ENCODE results near the gene SOX1.

The SOX1 gene

DNA sequence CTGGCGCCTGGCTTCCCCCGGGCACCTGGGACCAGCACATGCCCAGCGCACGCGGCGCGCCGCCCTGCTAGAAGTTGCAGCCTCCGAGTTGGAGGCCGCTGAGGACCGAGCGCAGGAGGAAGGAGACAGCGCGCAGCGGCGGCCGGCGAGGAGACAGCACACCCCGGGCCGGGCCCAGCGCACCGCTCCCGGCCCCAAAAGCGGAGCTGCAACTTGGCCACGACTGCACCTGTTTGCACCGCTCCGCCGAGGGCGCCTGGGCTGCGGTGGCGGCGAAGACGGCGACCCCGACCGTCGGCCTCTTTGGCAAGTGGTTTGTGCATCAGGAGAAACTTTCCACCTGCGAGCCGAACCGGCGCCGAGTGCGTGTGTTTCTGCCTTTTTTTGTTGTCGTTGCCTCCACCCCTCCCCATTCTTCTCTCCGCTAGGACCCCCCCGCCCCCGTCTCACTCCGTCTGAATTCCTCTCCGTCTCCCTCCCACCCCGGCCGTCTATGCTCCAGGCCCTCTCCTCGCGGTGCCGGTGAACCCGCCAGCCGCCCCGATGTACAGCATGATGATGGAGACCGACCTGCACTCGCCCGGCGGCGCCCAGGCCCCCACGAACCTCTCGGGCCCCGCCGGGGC is at the start of gene SOX1:
Gene SOX1 (plus strand): TSS at position 34 of the 626 bp plus-strand sequence. CDS start 510 bp downstream, at position 544.
- DNase-seq, result no peak

DNA sequence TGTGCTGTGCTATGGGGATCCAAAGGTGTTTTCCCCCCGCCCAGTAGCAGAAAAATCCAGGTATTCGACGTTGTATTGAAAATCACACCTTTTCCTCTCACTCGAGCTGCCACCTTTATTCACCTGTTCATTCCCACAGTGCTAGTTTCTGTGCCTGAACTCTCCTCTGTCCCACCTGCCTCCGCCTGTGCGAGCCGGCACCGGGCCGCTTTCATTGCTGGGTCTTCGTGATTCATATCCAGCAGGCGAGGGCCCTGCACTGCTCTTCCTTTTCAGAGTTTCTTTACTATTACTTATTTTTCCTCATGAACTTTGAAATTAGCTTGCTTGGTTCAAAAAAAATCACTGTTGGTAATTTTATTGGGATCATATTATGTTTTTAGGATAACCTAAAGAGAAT is 42.4 kb upstream of the SOX1 start:
- DNase-seq, result no peak

DNA sequence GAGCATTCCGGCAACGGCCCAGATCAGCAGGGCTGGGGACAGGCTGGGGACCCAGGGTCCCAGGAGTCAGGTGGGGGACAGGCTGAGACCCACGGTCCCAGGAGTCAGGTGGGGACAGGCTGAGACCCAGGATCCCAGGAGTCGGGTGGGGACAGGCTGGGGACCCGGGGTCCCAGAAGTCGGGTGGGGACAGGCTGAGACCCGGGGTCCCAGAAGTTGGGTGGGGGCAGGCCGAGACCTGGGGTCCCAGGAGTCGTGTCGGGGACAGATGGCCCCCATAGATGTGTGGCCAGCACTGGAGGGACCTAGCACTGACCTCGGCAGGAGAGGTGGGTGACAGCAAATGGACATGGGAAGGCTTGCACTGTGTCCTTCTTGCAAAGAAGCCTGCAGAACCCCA is 39.7 kb upstream of the SOX1 start:
- DNase-seq, result no peak

DNA sequence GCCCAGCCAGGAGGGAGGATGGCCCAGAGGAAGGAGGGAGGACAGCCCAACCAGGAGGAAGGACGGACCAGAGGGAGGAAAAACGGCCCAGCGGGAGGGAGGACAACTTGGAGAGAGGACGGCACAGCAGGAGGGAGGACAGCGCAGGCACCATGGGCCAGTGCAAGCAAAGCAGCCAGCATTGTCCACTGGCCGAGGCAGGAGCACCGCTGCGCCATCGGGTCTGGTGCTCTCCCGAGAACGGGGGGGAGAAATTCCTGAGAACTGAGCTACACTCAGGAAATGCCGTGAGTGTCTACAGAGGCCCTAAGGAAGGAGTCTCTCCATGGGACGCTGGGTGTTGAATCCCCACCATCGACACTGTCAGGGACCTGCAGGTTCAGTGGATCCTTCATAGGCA is 38.5 kb upstream of the SOX1 start:
- DNase-seq, result no peak

DNA sequence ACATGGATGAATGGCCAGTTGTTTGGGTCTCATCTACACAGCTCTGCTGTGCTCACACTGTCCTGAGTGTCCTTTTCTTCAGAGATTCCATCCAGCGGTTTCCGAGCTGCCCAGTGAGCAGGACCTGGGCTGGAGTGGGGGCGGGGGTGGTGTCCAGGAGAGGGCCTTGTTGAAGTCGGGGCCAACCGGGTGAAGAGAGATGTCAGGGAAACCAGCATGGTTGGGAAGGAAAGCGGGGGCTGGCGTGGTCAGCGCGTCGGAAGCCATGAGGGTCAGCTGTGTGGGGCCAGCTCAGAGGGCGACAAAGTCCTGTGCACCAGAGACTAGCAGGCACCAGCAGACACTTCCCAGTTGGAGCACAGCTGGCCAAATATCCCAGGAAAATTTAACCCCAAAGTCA is 37.8 kb upstream of the SOX1 start:
- no peak for DNase-seq

DNA sequence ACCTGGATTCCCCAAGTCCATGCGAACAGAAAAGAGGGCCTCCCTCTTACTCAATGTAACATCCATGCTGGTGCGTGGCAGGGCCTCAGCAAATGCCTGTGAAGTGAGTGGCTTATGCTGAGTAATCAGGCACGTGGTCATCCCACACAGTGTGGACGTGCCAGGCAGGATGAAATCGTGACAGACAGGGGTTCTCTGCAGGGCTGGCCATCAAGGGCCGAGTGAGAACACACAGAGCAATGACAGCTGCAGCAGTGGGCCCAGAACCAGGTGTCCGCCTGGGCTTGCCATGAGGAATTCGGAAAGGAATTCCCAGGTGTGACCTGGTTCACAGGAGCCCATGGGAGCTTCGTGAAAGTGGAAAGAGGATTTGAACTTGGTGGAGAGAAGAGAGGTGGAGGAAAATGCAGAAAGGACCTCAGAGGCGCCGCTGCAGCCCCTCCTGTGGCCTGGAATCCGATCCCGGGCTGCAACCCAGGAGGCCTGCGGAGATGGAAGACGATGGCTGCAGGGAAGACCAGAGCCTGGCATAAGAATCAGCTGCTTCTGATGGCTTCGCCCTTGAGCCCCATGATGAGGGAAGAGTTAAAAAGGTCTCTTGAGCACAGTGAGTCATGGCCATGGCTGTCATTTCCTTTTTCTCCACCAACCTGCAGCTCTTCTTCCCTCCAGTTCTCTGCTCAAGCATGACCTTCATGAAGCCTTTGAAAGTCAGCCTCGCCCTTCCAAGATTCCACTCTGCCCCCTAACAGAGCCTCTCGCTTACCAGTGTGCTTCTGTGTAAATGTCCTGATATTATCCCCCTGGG is 34.6 kb upstream of the SOX1 start:
- no peak for DNase-seq

DNA sequence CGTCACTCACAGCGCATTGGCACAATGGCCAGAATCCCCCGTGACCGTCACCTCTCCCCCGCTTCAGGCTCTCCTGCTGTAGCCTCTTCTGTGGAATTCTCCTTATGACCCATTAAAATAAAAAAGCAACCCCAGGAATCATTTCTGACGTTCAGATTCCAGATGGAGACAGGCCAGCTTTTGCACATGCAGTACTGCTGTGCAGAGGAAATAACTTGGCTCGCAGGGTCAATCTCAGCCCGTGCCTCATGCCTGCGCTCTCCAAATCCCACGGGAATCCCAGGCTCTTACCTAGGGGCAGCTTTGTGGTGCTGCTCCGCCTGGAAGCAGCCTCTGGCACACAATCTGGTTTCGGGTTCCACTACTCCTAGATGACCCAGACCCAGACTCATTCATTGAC is 32.7 kb upstream of the SOX1 start:
- DNase-seq, result no peak

DNA sequence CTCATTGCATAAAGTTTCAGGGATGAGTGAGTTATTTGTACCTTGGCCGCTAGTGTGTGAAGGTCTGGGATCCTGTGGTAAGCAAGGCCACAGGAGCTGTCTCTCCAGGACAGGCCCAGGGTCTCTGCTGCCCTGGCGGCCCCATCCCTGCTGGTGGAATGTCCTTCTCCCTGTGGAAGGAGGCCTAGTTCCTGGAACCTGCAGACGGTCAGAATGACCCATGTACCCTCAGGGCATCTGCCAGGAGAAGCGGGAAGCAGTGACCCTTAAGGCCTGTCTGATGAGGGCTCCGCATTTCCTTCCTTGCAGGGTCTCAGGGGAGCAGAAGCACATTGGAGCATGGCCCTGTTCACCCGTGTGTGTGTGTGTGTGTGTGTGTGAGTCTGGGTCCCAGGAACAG is 32.1 kb upstream of the SOX1 start:
- no peak for DNase-seq

DNA sequence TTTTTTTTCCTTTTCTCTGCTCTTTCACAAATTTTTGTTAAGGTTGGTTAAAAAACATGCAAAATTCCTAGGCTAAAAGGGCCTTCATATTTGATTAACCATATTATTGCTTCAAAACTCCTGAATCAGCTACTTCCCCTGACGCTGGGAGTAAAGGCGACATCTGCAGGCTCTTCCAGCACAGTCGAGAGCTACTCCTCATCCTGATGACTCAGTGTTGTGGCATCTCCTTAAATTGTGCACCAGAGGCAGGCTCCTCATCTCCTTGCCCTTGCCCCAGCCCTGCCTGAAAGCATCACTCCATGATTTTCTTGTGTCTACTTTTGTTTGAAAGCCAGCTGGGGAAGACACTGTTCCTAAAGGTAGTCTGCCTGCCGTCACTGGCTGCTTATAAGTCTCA is 24.5 kb upstream of the SOX1 start:
- no peak for DNase-seq

DNA sequence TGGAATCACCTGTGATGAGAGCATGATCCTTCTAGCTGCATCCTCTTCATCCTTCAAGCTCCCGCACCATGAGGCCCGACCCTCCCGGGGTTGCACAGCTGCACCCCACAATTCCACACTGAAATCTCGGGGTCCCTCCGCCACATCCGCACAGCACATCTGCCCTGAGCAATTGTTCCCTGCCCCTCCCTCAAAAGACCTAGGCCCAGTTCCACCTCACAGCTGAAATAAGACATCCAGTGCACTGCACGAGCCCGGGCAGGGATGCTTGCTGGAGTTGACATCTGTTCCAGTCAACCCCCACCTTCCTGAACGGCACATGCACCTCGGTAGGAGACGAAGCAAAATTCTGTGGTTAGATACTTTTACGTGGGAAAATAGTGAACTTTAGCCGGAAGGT is 14.7 kb upstream of the SOX1 start:
- DNase-seq, result no peak

DNA sequence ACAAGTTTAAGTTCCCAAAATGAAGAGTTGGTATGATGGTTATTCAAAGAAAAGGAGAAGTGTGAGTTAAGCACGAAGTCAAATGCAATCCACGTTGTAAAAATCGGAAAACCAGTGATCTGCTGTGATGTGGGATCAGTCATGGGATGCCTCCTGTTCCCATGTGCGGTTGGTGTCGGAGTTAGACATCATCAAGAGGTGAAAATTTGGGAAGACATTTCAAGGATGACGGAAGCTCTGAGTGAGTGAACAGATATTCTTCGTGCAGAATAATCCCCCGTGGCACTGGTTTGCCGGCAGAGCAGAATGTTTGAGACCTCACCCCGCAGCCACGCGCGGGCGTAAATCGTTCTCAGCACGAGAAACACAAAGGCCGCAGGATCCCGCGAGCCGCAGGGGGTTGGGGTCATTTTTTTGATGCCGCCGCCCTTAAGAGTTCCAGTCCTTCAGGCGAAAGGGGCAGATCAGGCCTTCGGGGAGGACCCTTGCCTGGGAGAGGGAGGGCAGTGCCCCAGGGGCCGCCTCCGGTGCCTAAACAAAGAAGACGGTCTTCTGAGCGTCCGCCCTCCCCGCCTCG is 13.7 kb upstream of the SOX1 start:
- DNase-seq, result no peak

DNA sequence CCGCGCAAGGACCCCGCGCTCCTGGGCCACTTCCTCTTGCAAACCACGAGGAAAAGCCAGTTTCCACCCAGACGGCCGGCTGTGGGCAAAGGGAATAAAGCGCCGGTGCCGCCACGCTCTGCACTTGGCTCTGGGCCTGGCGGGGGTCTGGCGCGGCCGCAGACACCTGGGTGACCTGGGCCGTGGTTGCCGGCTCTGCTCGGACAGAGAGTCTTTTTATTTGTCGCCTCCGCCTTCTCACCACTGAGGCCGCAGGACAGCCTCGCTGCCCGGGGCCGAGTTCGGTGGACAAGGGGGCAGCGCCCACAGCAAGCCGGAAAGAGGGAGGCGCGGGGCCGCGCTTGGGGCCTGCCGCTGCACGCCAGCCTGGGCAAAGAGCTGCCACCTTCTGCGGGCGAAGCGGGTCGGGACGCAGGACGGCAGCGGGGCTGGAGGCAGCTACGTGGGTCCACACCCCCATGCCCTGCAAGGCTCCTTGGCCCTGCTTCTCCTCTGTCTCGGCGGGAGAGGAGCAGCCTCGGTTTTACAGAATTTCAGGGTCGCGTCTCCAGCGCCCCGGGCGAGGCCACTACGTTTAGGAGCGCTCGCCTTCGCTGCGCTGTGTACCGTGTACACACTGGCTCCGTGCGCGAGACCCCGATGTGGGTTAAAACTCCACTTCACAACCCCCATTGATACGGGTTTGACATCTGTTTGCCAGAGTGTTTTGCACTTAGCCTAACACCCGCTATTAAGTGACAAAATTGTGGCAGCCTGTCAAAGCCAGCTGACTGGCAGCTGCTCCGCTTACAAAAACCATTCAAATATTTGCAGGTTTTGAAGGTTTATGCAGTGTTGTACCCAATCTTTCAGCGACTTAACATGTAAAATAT is 13.0 kb upstream of the SOX1 start:
- DNase-seq, result no peak

DNA sequence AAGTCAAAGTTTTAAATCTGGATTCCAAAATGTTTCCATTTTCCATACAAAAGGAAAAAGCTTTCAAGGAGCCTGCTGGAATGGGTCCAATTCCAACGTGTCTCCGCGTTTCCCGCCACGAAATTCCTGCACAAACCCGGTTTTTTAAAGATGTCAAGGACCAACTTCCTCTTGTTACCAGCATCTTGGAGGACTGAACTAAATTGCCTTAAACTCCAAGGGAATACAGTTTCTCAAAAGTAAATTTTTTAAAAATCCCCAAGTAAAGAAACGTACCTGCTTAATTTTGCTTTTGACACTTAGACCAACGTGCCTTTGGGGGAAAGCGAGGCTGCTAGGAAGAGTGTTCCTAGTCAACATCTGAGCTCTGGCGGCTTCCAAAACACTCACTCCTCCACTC is 12.3 kb upstream of the SOX1 start:
- DNase-seq, result no peak

DNA sequence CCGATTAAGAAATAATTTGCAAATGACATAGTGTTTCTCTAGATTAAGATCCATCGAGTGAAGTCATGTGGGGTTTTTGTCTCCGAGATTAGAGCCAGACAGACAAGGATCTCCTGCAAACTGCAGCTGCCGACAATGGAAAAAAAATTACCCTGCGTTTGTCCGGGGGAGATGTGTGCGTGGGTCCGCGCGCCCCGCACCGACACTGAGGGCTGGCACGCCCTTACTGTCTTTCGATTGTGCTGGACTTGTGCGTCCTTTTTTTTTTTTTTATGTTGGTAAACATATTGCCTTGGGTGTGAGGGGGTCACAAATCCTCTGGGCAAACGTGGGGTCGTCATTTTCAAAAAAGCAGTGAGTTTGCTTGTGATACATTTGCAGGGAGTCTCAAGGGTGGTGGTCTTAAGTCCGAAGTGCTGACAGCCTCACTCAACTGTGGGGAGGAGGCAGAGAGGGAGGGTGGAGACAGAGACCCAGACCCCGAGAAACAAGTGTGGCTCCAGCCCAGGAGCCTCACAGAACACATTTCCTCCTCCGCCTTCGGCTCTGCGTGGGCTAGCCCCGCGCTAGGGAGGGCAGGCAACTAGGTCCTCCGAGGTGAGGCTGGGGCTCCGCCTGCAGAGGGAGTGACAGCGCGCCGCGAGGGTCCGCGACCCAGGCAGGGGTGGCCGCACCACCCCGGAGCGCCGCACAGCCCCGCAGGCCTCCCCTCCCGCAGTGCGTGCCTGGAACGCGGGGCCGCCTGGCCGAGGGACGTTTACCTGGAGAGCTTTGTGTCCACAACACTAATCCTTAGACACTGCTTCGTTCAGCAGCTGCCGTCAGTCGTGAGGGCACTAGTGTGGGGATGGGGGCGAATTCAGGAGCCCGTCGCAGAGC is 11.7 kb upstream of the SOX1 start:
- no peak for DNase-seq

DNA sequence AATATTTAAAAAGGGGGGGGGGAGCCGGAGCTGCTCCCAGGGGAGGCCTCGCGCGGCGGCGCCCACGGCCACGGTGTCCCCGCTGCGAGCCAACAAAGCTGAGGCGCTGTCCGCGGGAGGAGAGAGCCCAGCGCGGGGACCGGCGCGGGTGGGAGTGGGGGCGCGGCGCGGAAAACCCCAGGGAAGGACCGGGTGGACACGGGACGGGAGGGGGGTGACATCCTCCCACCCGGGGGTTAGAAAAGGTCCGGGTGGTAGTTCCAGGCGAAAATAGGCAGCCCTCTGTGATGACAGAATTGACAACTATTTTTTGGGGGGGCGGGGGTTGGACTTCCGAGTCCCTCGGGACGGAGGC is 11.1 kb upstream of the SOX1 start:
- DNase-seq, result no peak

DNA sequence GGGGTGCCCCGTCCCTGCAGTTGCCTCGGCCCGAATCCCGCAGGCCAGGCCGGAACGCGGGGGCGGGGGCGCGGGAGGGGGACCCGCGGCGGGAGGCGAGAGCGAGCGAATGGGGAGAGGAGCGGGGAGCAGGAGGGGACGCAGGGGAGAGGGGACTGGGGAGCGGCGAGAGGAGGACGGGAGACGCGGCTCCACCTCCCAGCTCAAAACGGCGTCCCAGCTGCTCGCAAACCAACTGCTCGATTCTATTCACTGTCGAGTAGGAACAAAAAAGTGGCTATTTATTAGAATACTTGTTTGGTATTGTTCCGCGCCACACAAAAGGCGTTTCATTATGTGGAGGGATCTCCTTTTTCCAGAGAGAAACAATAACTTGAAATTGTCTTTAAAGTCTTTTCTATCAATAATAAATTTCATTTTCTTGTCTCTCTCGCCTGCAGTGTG is 10.6 kb upstream of the SOX1 start:
- no peak for DNase-seq

DNA sequence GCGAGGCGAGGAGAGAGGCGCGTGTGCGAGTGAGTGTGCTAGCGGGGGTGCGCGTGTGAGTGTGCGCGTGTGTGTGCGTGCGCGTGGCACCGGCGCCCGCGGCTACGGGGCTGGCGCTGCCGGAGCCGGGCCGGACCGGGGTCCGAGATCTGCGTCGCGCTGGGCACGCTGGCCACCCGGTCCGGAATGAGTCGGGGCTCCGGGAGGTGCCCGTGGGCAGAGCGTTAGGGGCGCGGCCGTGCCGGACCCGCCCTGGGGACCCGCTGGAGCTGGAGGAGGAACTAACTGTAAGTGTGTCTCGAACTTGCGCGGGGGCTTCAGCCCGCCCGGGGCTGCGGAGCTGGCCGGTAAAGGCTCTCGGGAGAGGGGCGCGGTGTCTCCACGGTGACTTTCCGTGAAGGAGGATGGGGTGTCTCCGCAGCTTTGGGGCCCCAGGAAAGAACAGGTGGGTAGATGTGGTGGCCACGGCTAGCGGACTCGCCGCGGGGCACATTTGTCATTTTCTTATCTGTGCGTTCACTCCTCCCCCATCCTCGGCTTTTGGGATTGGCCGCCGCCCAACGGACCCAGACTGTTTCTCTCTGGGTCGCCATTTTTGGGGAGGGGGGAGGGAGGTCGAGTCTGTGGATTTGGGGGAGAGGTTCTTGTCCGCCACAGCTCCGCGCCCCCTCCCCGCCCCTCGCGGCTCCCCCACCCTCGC is 10.1 kb upstream of the SOX1 start:
- DNase-seq, result no peak

DNA sequence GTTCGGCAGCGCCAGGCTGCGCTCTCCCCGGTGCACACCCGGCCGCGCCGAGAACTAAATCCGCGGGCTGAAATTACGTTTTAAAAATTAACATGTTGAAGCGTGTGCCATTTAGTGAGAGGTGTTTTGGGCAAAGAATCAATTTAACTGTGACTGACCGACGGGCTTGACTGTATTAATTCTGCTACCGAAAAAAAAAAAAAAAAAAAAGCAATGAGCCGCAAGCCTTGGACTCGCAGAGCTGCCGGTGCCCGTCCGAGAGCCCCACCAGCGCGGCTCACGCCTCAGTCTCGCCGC is 9.6 kb upstream of the SOX1 start:
- no peak for DNase-seq

DNA sequence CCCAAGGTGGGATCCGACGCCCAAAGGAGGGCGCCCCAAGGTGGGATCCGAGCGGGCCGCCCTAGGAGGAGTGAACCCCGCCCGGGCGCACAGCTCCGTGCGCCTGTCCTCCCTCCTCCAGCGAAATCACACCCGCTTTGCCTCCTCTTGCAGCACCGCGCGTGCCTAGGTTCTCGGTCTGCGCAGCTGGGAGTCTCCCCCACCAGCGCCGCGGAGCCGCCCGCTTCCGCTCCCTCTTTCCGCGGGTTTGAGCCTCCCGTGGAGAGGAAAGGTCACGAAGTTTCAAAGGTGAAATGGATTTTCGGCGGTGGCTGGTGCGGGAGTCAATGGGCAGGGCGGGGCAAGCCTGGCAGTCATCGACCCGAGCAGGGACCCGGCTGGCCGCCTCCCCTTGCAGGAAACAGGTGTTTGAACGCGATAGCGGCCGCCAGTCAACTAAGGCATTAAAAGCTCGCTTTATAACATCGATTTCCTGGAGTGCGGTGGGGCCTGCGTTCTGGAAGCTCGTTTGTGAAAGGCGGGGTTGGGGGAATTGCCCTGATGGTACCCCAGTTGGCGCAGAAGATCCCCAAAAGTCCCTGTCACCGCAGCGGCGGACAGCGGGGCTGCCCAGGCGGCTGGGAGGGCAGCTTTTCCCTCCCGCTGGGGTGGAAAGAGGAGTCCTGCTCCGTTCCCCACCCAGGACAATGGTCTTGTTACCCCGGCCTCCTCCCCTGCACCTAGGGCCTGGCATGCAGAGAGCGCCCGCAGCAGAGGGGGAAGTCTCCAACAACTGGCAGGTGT is 9.0 kb upstream of the SOX1 start:
- no peak for DNase-seq

DNA sequence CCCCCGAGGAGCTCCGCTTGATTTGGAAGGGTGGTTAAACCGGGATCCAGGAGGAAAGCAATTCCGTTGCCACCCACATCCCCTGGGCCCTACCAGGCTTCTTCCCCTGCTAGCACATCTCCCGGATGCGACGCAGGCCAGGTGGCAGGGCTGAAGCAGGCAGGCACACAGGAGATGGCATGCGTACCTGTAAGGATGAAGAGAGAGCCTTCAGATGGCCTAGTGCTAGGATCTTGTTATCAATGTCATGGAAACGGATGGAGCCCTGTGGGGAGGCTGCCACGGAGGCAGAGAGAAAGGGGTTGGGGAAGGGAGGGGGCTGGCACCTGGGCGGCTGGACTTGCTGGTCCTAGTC is 8.5 kb upstream of the SOX1 start:
- no peak for DNase-seq

DNA sequence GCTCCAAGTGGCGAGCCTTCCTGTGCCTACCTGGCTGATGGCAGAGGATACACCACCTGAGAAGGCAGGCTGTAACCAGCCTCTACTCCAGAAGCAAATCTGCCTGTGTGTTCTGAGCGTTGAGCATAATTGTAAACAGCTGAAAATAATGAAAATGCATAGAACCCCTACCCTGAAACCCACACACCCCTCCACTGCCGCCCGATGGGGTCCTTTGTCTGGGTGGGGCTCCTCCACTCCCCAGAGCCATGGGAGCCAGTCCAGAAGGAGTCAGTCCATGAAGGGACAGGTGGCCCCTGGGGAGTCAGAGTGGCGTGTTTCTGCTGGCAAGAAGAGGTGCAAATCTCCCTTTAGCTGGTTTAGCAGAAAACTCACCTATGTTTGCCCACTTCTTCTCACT is 8.0 kb upstream of the SOX1 start:
- no peak for DNase-seq

Measured in activated gamma-delta T cell treated with Interleukin-2 at 50 U/mL for 16 hours (primary cell).